GM18511 (cell line): Measurements from ENCODE around the gene C5AR2.
"Not testable (repeated sequence)": the region's sequence is repeated elsewhere in the genome, so short reads cannot be mapped to it uniquely, and the experiment has no call there.

Source experiments
- ATAC-seq: cut with Tn5 transposase; IDR thresholded peaks from one replicate; pipeline ENCODE4 v1.9.1; 2021; ENCODE audit warnings: mild to moderate bottlenecking, moderate library complexity; ENCODE audit not compliant: unreplicated experiment

Gene C5AR2

DNA sequence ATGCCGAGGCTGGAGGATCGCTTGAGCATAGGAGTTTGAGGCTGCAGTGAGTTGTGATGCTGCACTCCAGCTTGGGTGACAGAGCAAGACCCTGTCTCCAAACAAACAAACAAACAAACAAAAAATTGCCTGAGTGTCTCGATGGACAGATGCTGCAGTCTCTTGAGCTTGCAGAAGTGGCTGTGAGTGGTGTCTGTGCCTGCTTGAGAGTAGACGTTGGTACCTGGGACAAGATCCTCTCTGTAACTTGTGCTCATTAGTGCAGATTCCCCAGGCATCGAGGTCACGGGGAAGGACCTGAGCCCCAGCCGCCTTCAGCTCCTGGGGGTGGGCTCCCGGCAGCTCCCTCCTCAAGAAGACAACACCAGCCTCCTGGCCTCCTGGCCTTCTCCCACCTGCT lies 8.6 kb upstream of the C5AR2 start:
- ATAC-seq, result no peak

DNA sequence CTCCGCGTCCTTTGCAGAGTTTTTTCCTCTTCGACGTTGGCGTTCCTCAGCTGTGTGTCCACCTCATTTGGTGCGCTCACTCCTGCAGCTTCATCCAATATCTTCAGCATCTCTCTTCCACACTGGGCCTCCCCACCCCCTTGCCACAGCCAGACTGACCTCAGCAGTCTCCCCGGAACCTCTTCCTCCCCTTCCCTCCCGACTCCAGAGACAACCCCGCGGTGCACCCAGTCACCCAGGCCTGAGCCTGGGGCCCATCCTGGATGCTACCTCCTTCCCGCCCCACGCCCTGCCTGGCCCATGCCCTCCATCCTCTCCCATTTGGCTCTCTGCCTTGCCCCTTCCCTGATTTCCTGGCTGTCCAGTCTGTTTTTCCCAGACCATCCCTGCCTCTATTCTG lies 8.1 kb upstream of the C5AR2 start:
- ATAC-seq, result no peak

DNA sequence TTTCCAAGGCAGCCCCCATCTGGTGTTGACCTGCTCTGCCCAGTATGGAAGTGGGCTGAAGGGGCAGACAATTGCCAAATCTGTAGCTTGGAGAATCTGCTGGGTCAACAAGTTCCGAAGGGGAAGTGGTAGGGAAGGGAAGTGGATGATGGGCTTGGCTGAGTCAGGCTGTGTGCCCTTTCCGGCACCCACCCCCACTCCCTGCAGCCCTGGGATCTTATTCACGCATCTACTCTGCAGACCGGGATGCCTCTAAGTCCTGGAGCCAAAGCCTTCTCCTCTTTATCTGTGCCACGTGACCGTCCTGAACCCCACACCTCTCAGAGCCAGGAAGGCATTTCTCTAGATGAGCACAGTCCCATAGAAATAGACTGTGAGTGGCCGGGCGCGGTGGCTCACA lies 7.5 kb upstream of the C5AR2 start:
- ATAC-seq, result no peak

DNA sequence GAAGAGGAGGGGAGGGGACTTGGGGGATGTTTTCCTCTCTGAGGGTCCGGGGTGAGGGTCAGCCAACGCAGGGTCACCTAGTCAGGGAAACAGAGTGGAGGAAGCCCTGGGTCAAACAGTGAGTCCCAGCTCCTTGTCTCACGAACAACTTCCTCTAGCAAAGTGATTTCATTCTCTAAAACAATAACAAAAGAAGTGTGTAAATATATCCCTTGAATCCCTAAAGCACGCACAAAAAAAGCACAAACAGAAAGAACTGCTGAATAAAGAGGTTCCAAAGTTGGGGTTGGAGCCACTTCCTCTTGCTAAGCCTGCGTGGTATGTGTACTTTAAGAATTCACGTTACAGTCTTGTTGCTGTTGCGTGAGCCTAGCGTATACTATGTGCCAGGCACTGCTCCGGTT lies 1.5 kb upstream of the C5AR2 start:
- ATAC-seq, result no peak

DNA sequence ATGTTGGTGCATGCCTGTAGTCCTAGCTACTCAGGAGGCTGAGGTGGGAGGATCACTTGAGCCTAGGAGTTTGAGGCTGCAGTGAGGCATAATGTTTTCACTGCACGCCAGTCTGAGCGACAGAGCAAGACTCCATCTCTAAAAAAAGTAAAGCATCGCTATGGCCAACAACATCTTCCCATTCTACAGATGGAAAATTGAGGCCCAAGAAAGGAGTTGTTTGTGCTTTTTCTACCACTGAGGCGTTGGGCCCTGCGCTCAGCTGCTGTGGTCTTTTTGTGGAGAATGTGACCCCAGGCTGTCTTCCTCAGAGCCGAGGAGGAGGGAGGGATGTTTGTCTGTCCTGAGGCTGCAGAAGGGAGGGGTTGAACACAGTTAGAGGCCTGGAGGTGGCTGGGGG lies 485 bp upstream of the C5AR2 start:
- ATAC-seq, result no peak

DNA sequence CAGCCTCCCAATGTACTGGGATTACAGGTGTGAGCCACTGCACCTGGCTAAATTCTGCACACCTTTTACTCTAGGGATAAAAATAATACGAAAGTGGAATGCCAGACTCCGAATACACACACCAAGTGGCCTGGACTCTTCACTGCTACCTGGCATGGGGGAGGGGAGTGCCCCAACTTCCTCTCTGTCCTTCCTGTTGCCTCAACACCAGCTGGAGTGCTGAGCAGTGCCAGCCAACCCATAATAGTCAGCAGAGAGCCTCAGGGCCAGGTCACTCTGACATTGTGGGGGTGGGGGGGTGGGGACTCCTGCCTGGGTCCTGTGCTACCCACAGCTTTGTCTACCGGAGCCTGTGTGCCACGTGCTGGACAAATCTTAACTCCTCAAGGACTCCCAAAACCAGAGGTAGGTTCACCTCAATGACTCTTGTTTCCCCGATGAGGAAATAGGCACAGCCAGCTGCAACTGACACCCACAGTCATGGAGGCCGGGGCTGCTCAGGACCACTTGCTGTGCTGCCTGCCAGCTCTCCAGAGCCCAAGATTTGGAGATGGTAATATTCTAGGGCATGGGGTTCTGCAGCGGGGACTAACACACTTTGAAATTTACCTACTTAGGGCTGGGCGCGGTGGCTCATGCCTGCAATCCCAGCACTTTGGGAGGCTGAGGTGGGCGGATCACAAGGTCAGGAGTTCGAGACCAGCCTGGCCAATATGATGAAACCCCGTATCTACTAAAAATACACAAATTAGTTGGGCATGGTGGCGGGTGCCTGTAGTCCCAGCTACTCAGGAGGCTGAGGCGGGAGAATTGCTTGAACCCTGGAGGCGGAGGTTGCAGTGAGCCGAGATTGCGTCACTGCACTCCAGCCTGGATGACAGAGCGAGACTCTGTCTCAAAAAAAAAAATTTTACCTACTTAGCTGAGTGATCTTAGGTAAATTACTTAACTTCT lies 5.1 kb downstream of the C5AR2 start:
- ATAC-seq, result not testable (repeated sequence)

DNA sequence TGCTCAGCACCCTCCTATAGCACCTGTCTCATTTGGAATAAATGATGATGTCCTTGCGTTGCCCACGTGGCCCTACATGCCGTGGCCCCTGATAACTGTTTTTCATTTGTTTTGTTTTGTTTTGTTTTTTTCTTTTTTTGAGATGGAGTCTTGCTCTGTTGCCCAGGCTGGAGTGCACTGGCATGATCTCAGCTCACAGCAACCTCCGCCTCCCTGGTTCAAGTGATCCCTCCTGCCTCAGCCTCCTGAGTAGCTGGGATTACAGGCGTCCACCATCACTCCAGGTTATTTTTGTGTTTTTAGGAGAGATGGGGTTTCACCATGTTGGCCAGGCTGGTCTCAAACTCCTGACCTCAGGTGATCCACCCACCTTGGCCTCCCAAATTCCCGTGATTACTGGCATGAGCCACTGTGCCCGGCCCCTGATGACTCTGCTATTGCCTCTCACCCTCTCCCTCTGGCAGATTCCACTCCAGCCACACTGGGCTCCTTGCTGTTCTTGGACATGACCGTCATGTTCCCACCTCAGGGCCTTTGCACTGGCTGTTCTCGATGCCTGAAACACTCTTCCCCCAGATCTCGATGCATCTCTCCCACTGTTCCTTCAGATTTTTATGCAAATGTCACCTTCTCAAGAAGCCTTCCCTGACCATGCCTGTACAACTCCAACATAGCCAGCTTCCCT lies 7.4 kb downstream of the C5AR2 start:
- ATAC-seq, result no peak

DNA sequence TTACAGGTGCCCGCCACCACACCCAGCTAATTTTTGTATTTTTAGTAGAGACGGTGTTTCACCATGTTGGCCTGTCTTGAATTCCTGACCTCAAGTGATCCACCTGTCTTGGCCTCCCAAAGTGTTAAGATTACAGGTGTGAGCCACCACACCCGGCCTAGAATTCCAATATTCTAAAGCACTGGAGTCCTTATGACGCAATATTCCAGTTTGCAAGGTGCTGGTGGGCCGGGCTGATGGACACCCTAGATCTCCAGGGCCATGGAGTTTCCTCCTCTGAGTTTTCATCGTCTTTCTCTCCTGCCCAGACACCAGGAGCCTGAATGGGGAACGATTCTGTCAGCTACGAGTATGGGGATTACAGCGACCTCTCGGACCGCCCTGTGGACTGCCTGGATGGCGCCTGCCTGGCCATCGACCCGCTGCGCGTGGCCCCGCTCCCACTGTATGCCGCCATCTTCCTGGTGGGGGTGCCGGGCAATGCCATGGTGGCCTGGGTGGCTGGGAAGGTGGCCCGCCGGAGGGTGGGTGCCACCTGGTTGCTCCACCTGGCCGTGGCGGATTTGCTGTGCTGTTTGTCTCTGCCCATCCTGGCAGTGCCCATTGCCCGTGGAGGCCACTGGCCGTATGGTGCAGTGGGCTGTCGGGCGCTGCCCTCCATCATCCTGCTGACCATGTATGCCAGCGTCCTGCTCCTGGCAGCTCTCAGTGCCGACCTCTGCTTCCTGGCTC lies 8.7 kb downstream of the C5AR2 start:
- ATAC-seq, result no peak

DNA sequence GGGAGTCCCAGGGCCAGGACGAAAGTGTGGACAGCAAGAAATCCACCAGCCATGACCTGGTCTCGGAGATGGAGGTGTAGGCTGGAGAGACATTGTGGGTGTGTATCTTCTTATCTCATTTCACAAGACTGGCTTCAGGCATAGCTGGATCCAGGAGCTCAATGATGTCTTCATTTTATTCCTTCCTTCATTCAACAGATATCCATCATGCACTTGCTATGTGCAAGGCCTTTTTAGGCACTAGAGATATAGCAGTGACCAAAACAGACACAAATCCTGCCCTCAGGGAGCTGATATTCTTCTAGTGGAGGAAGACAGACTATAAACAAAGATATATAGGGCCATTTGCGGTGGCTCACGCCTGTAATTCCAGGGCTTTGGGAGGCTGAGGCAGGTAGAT lies 9.8 kb downstream of the C5AR2 start:
- ATAC-seq, result no peak

DNA sequence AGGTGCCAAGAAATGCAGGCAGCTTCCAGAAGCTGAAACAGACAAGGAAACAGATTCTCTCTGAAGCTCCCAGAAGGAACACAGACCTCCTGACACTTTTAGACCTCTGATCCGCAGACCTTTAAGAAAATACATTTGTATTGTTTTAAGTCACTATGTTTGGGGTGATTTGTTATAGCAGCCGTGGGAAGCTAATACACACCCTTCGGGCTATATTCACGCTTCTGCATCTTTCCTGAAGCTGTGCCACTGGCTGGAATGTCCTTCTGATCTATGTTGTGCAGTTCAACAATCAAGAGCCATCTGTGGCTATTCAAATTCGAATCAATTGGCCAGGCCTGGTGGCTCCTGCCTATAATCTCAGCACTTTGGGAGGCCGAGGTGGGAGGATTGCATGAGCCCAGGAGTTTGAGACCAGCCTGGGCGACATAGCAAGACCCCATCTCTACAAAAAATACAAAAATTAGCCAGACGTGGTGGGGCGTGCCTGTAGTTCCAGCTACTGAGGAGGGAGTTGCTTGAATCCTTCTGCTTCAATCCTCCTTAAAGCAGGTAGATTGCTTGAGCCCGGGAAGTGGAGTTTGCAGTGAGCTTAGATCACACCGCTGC lies 11.3 kb downstream of the C5AR2 start:
- ATAC-seq, result no peak

DNA sequence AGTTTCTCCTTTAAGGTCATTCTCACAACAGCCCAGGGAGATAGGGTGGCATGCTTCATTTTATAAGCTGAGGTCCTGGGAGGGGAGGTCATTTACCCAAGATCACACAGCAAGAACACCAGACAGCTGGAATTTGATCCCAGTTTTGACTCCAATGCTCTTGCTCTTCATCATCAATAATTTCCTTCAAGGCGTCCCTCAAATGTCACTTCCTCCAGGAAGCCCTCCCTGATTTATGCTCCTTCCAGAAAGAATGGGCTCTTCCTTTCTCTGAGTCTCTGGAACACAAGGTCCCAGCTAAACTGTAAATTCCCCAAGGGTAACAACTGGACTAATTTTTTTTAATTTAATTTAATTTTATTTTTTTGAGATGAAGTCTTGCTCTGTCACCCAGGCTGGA lies 12.4 kb downstream of the C5AR2 start:
- no peak for ATAC-seq

DNA sequence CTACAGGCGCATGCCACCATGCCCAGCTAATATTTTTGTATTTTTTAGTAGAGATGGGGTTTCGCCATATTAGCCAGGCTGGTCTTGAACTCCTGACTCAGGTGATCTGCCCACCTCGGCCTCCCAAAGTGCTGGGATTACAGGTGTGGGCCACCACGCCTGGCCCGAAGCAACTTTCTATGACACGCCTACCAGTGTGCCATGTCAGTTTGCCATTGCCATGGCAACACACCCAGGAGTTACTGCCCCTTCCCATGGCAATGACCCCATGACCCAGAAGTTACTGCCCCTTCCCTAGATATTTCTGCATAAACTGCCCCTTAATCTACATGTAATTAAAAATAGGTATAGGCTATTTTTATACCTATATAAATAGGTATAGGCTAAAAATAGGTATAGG lies 14.0 kb downstream of the C5AR2 start:
- ATAC-seq, result not testable (repeated sequence)

DNA sequence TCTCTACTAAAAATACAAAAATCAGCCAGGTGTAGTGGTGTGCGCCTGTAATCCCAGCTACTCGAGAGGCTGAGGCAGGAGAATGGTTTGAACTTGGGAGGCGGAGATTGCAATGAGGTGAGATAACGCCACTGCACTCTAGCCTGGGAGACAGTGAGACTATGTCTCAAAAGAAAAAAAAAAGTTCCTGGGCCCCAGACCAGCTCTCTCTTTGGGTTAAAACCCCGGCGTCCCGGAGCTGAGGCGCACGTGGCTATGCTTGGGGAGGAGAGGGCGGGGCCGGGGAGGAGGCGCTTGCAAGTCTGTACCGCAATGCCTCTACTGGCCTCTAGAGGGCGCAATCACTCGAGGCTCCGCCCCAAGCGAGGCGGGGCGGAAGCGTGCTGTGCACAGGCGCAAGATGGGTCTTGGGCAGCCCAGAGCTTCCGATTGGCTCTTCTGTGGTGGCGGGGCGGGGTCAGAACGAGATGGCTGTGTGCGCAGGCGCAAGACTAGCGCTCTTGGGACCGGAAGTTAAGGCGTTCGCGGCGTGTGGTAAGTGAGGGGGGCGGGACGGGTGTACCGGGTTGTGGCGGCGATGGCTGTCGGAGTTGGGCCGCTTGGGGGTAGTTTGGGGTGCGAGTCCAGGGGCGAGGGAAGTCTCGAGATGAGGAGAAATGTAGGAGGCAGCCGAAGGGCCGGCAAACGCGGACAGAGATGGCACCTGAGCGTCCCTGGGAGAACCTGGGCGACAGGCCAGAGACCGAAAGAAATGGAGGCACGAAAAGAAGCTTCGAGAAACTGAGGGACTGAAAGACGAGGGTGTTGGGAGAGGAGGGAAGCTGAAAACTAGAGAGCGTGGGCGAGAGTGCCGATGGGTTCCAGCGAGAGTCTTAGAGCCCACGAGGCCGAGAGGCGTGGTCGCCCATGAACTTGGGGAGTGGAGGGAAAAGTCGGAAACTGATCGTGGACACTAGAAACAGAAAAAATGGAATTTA lies 17.1 kb downstream of the C5AR2 start, which contains the start of gene DHX34:
Gene DHX34, plus strand, starts transcription at position 497 of the 977 bp plus-strand sequence. CDS start 3,716 bp downstream, outside the sequence.
- ATAC-seq, result peak; percentile 96

DNA sequence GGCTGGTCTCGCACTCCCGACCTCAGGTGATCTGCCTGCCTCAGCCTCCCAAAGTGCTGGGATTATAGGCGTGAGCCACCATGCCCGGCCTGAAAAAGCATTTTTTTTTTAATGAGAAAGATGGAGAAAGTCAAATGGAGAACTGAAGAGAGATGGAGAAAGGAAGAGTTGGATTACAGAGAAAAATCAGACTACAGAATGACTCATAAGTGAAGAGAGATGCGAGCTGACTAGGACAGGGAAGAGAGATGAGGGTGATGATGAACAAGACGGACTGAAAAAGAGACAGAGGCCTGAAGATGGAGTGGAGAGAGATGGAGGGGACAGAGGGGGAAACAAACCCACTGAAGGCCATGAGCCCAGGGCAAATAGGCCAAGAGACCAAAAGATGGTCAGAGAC lies 18.7 kb downstream of the C5AR2 start:
- ATAC-seq, result no peak

DNA sequence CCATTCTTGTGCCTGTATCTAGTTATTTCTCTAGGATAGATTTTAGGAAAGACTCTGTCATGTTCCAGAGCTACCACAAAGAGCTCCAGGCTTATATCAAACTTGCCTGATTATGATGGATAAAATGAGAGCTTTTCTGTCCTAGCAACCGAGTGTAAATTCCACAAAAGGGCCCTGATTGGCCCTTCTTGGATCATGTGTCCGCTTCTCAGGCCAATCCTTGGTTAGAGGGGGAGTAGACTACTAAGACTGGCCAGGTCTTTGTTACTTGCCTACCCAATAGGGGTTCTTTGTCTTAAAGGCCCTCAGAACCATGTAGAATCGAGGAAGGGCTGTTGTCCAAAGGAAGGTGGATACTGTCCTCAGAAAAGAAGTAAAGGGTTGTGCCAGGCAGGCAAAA lies 19.6 kb downstream of the C5AR2 start:
- ATAC-seq, result no peak

DNA sequence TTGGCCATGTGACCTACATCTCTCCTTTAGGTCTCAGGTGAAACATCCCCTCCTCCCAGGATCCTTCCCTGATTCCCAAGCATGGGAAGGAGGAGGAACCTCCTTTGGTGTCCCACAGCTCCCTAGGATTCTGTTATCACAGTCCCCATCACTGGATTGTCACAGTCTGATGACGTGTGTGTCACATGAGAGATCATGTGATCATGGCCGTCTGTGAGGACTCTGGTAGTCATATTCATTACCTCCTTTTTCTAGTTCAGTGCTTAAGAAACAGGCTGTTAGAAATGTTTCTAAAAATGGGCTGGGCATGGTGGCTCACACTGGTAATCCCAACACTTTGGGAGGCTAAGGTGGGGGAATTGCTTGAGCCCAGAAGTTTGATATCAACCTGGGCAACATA lies 20.1 kb downstream of the C5AR2 start:
- no peak for ATAC-seq

DNA sequence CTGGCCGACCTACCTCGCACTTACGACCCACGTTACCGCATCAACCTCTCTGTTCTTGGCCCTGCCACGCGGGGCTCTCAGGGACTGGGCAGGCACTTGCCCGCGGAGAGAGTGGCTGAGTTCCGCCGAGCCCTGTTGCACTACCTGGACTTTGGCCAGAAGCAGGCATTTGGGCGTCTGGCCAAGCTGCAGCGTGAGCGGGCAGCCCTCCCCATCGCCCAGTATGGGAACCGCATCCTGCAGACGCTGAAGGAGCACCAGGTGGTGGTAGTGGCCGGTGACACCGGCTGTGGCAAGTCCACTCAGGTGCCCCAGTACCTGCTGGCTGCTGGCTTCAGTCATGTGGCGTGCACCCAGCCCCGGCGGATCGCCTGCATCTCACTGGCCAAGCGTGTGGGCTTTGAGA lies 21.3 kb downstream of the C5AR2 start:
- no peak for ATAC-seq

DNA sequence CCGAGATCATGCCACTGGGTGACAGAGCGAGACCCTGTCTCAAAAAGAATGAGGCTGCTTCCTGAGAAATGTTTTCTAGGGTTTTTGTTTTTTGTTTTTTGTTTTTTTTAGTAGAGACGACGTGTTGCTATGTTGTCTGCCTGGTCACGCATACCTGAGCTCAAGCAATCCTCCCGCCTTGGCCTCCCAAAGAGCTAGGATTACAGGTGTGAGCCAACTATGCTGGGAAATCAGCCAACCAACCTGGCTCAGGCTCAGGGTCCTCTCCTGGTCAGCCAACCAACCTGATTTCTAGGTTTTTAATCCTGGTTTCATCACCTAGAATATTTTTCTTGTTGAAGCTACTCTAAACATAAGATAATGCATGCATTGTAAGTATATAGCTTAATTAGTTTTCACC lies 24.9 kb downstream of the C5AR2 start:
- no peak for ATAC-seq

DNA sequence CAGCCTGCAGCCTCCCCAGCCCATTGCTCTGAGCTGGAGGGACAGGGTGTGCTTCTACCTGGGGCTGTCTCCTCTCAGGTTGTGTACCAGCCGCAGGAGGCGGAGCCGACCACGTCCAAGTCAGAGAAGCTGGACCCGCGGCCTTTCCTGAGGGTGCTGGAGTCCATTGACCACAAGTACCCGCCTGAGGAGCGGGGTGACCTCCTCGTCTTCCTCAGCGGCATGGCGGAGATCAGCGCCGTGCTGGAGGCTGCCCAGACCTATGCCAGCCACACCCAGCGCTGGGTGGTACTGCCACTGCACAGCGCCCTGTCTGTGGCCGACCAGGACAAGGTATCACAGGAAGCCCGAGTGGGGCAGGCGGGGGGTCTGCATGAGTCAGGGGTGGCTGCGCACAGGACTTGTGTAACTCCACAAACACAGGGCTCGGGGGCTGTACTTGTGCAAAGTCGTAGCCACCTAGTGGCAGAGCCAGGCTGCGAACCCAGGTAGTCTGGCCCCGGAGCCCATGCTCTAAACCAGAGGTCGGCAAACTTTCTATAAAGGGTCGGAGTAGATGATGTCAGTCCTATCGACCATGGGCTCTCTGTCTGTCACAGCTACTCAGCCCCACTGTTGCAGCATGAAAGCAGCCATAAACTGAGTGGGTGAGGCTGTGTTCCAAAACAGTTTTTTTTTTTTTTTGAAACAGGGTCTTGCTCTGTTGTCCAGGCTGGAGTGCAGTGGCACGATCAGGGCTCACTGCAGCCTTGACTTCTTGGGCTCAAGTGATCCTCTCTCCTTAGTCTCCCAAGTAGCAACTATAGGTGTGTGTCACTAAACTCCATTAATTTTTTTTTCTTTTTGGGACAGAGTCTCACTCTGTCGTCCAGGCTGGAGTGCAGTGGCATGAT lies 26.1 kb downstream of the C5AR2 start:
- ATAC-seq, result no peak
